Mesenchymal stem cell (in vitro differentiated cells and primary cell): ENCODE results near the gene PPM1M.
A peak's percentile ranks its signal among the peaks of the same experiment; 100 is the strongest.

Experiments used
- DNase-seq: peaks from one replicate; pipeline ENCODE4 v3.0.0-alpha.2; 2013
- H2AFZ ChIP-seq: one replicate; pipeline ENCODE4 v1.6.1; 2013; ENCODE audit warnings: low read depth, mild to moderate bottlenecking, control low read depth, inconsistent platforms, low read length, moderate library complexity
- H2AK5ac ChIP-seq: 2 replicates; pipeline ENCODE4 v1.6.1; 2013; ENCODE audit warnings: low read length, moderate library complexity, mild to moderate bottlenecking, inconsistent platforms; ENCODE audit not compliant: severe bottlenecking
- H2BK120ac ChIP-seq: one replicate; pipeline ENCODE4 v1.6.1; 2013; ENCODE audit warnings: low read depth, mild to moderate bottlenecking, inconsistent platforms, low read length, moderate library complexity
- H2BK12ac ChIP-seq, 2 experiments: one replicate each; pipeline ENCODE4 v1.6.1; 2013; ENCODE audit warnings: inconsistent platforms in 2 of 2, low read length in 2 of 2, mild to moderate bottlenecking in 2 of 2, moderate library complexity in 2 of 2, control low read depth in 1 of 2
- H2BK15ac ChIP-seq: one replicate; pipeline ENCODE4 v1.6.1; 2013; ENCODE audit warnings: mild to moderate bottlenecking, low read depth, inconsistent platforms; ENCODE audit not compliant: poor library complexity, severe bottlenecking
- H2BK5ac ChIP-seq: 2 replicates; pipeline ENCODE4 v1.6.1; 2013; ENCODE audit warnings: low read depth, mild to moderate bottlenecking, low read length, control low read depth, inconsistent platforms; ENCODE audit not compliant: poor library complexity, severe bottlenecking
- H3K14ac ChIP-seq, 2 experiments: one replicate each; pipeline ENCODE4 v1.6.1; 2013; ENCODE audit warnings: inconsistent platforms in 2 of 2, low read length in 2 of 2, control low read depth in 1 of 2, mild to moderate bottlenecking in 1 of 2, moderate library complexity in 1 of 2
- H3K18ac ChIP-seq, 2 experiments: one replicate each; pipeline ENCODE4 v1.6.1; 2013; ENCODE audit warnings: inconsistent platforms in 2 of 2, low read length in 2 of 2, control low read depth in 1 of 2, low read depth in 1 of 2, mild to moderate bottlenecking in 1 of 2
- H3K23ac ChIP-seq, 2 experiments: one replicate each; pipeline ENCODE4 v1.6.1; 2013; ENCODE audit warnings: inconsistent platforms in 2 of 2, low read length in 2 of 2, mild to moderate bottlenecking in 2 of 2, moderate library complexity in 2 of 2, control low read depth in 1 of 2
- H3K27ac ChIP-seq: 2 replicates; pipeline ENCODE4 v1.5.1; 2013; ENCODE audit warnings: mild to moderate bottlenecking, moderate library complexity, low read length, control low read depth, inconsistent platforms; ENCODE audit not compliant: poor library complexity, severe bottlenecking
- H3K27me3 ChIP-seq, 2 experiments: 2 replicates each; pipeline versions ENCODE4 v1.6.1 to v1.7.0; 2013; ENCODE audit warnings: low read length in 2 of 2, mild to moderate bottlenecking in 2 of 2, moderate library complexity in 2 of 2, control low read depth in 1 of 2, inconsistent platforms in 1 of 2; ENCODE audit not compliant: control insufficient read depth in 1 of 2, insufficient read depth in 1 of 2
- H3K36me3 ChIP-seq, 2 experiments: 2 replicates each; pipeline versions ENCODE4 v1.6.1 to v1.7.0; 2013; ENCODE audit warnings: low read length in 2 of 2, control low read depth in 1 of 2, inconsistent platforms in 1 of 2, low read depth in 1 of 2, mild to moderate bottlenecking in 1 of 2; ENCODE audit not compliant: insufficient read depth in 2 of 2, control insufficient read depth in 1 of 2
- H3K4ac ChIP-seq, 2 experiments: one replicate each; pipeline ENCODE4 v1.6.1; 2013; ENCODE audit warnings: inconsistent platforms in 2 of 2, low read length in 2 of 2, mild to moderate bottlenecking in 2 of 2, moderate library complexity in 2 of 2, control low read depth in 1 of 2, low read depth in 1 of 2
- H3K4me1 ChIP-seq: 2 replicates; pipeline ENCODE4 v1.6.1; 2013; ENCODE audit warnings: low read depth, low read length, control low read depth; ENCODE audit not compliant: control insufficient read depth, insufficient read depth
- H3K4me2 ChIP-seq: 2 replicates; pipeline ENCODE4 v1.6.1; 2013; ENCODE audit warnings: low read length, mild to moderate bottlenecking, inconsistent platforms; ENCODE audit not compliant: poor library complexity, severe bottlenecking
- H3K4me3 ChIP-seq, 2 experiments: 2 replicates each; pipeline versions ENCODE4 v1.5.1 to v1.7.0; 2013; ENCODE audit warnings: low read length in 2 of 2, mild to moderate bottlenecking in 2 of 2, control low read depth in 1 of 2, low read depth in 1 of 2; ENCODE audit not compliant: insufficient read depth in 1 of 2
- H3K79me1 ChIP-seq: replicated peaks from 2 replicates; pipeline ENCODE4 v1.6.1; 2013; ENCODE audit warnings: mild to moderate bottlenecking, control low read depth, low read length, inconsistent platforms; ENCODE audit not compliant: poor library complexity, severe bottlenecking
- H3K9ac ChIP-seq: 2 replicates; pipeline ENCODE4 v1.7.0; 2013; ENCODE audit warnings: mild to moderate bottlenecking, low read length, moderate library complexity
- H3K9me3 ChIP-seq: 2 replicates; pipeline ENCODE4 v1.7.0; 2013; ENCODE audit warnings: mild to moderate bottlenecking, low read length; ENCODE audit not compliant: control insufficient read depth
- H4K8ac ChIP-seq: one replicate; pipeline ENCODE4 v1.6.1; 2013; ENCODE audit warnings: inconsistent platforms, mild to moderate bottlenecking, low read length, moderate library complexity
- H4K91ac ChIP-seq: one replicate; pipeline ENCODE4 v1.6.1; 2013; ENCODE audit warnings: mild to moderate bottlenecking, low read length, inconsistent platforms
- WGBS: methylation state at CpG from one replicate; pipeline ENCODE4 v1.1.7; 2013; ENCODE audit warnings: mixed read lengths; 5-methylcytosine and 5-hydroxymethylcytosine counted together

PPM1M gene

DNA sequence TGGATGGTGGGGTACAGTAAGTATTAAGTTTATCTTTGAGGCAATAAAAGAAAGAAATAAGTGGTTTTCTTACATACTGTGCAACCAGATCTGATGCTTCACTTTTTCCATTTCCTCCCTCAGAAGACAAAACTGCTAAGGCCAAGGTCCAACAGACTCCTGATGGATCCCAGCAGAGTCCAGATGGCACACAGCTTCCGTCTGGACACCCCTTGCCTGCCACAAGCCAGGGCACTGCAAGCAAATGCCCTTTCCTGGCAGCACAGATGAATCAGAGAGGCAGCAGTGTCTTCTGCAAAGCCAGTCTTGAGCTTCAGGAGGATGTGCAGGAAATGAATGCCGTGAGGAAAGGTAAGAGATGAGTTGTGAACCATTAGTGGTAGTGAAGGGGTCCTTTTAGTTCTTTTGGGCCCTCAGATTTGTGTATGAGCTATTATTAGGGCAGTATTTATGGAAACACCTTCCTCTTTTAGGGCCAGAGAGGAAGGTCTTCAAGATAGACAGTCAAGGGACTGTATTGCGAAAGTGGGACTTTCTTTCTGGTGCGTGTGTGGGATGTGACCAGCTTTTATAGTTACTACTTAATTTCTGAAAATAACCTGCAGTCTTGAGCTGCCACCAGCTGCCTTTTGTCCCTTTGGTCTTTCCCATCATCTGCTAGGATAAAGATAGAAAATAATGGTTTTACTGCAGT, 43.0 kb upstream of the PPM1M start:
- Histone ChIP-seq H3K4me1 (peaks cover 8% of the 10 kb centered on the region), H2BK5ac (no peak overlapping the region)
- WGBS = 95% methylated on average over 3 of the region's 4 CpGs

DNA sequence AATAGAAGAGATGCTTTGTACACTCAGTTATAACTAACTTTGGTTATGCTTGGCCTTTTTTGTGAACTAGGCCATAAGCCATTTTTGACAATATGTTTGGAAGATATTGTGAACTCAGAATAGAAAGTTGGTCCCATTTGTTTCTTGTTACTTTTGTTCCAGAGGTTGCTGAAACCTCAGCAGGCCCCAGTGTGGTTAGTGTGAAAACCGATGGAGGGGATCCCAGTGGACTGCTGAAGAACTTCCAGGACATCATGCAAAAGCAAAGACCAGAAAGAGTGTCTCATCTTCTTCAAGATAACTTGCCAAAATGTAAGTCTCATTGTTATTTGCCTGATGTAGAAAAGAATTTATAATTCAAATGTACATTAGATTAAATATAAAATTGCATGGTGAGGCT, 41.9 kb upstream of the PPM1M start:
- Histone ChIP-seq H2BK5ac (no peak overlapping the region), H3K14ac (no peak overlapping the region), H2AFZ (no peak overlapping the region), H3K9me3 (no peaks in the 10 kb centered on the region), H2BK15ac (no peak overlapping the region), H3K23ac (no peak overlapping the region), H4K91ac (no peak overlapping the region), H3K4me3 (no peak overlapping the region), H3K9ac (no peak overlapping the region), H4K8ac (no peak overlapping the region), H3K18ac (no peak overlapping the region), H3K4ac (no peak overlapping the region), H3K27me3 (no peaks in the 10 kb centered on the region), H2BK120ac (no peak overlapping the region), H3K79me1 (peaks cover 27% of the 10 kb centered on the region), H3K4me1 (peaks cover 4% of the 10 kb centered on the region), H2BK12ac (no peak overlapping the region), H3K36me3 (peaks cover 42 to 90% of the 10 kb centered on the region in 2 experiments), H3K27ac (no peak overlapping the region), H3K4me2 (no peak overlapping the region), H2AK5ac (no peak overlapping the region)
- 100% methylated on average over 1 of the region's 1 CpG for WGBS
- no peak for DNase-seq

More for the DNA sequence above, 43.0 kb upstream of the PPM1M start:
- Histone ChIP-seq H3K4me2 (no peak overlapping the region), H2BK120ac (no peak overlapping the region), H3K79me1 (peaks cover 24% of the 10 kb centered on the region), H2BK12ac (no peak overlapping the region), H3K36me3 (peaks cover 33 to 79% of the 10 kb centered on the region in 2 experiments), H4K91ac (no peak overlapping the region), H3K18ac (no peak overlapping the region), H2AFZ (no peak overlapping the region), H4K8ac (no peak overlapping the region), H2BK15ac (no peak overlapping the region), H2AK5ac (no peak overlapping the region), H3K4ac (no peak overlapping the region), H3K4me3 (no peak overlapping the region), H3K27ac (no peak overlapping the region), H3K14ac (no peak overlapping the region), H3K23ac (no peak overlapping the region), H3K9ac (no peak overlapping the region), H3K9me3 (no peaks in the 10 kb centered on the region), H3K27me3 (no peaks in the 10 kb centered on the region)
- peak; percentile 39 for DNase-seq

DNA sequence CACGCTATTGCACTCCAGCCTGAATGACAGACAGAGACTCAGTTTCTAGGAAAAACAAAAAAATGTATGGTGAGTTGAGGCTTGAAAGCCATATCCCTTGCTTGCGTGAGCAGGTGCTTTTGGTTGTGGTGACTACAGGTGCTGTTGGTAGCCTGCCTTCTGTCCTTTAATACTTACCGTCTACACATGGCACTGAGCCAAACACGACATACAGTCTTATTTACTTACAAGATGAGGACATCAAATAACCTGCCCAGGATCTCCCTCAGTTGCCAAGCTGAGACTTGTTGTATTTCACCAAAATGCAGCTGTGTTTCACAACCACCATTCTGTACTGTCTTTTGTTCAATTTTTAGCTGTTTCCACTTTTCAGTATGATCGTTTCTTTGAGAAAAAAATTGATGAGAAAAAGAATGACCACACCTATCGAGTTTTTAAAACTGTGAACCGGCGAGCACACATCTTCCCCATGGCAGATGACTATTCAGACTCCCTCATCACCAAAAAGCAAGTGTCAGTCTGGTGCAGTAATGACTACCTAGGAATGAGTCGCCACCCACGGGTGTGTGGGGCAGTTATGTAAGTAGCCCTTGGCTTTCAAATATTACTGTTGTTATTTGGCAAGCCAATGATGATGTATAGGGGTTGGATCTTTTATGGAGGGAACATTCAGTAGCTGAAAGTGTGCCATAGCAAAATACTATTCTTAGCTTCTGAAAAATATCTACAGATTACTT, 41.1 kb upstream of the PPM1M start:
- H3K36me3 ChIP-seq = peaks cover 39 to 92% of the 10 kb centered on the region in 2 experiments
- H3K14ac ChIP-seq = no peak overlapping the region
- no peaks in the 10 kb centered on the region for H3K27me3 ChIP-seq
- peaks cover 21% of the 10 kb centered on the region for H3K79me1 ChIP-seq
- no peak overlapping the region for H3K27ac ChIP-seq
- H2BK120ac ChIP-seq = no peak overlapping the region
- H2AFZ ChIP-seq = no peak overlapping the region
- no peak overlapping the region for H3K18ac ChIP-seq
- H4K91ac ChIP-seq = no peak overlapping the region
- H2BK5ac ChIP-seq = no peak overlapping the region
- no peak overlapping the region for H3K23ac ChIP-seq
- no peak overlapping the region for H3K4me2 ChIP-seq
- WGBS = 96% methylated on average over 10 of the region's 10 CpGs
- H2BK15ac ChIP-seq = no peak overlapping the region
- H2AK5ac ChIP-seq = no peak overlapping the region
- no peaks in the 10 kb centered on the region for H3K4me1 ChIP-seq
- no peak overlapping the region for H3K4ac ChIP-seq
- H2BK12ac ChIP-seq = no peak overlapping the region
- H3K9me3 ChIP-seq = no peaks in the 10 kb centered on the region
- no peak overlapping the region for H3K9ac ChIP-seq
- no peak for DNase-seq
- H3K4me3 ChIP-seq = no peak overlapping the region
- H4K8ac ChIP-seq = no peak overlapping the region

DNA sequence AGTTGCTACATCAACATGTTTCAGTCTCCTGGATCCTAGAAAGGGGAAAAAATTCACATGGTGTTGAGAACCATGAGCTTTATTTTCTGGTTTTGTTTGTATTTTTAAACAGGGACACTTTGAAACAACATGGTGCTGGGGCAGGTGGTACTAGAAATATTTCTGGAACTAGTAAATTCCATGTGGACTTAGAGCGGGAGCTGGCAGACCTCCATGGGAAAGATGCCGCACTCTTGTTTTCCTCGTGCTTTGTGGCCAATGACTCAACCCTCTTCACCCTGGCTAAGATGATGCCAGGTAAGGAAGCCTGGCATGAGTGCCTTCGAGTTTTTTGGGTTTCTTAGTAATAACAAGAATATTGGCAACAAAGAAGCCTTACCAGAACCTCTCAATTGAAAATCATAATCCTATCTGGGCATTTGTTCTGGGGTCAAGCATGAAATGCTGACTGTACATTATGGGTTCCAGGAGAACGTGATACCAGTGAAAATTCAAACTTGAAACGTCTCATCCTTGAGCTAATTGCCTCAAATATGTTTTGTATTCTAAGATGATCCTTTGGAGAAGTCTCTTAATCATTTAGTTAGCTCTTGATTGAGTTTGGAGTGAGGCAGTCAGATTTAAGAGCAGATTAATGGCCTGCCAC, 39.7 kb upstream of the PPM1M start:
- Histone ChIP-seq H3K4me2 (no peak overlapping the region), H3K14ac (no peak overlapping the region), H3K79me1 (peaks cover 20% of the 10 kb centered on the region), H2BK120ac (no peak overlapping the region), H3K9me3 (no peaks in the 10 kb centered on the region), H3K4ac (no peak overlapping the region), H4K8ac (no peak overlapping the region), H2AK5ac (no peak overlapping the region), H3K27me3 (no peaks in the 10 kb centered on the region), H2AFZ (no peak overlapping the region), H3K9ac (no peak overlapping the region), H4K91ac (no peak overlapping the region), H3K27ac (no peak overlapping the region), H3K4me3 (no peak overlapping the region), H3K18ac (no peak overlapping the region), H3K23ac (no peak overlapping the region), H3K36me3 (peaks cover 48 to 96% of the 10 kb centered on the region in 2 experiments), H2BK5ac (no peak overlapping the region), H2BK12ac (no peak overlapping the region), H2BK15ac (no peak overlapping the region), H3K4me1 (no peaks in the 10 kb centered on the region)
- WGBS = 96% methylated on average over 5 of the region's 6 CpGs
- no peak for DNase-seq
